CD4-positive, alpha-beta memory T cell (primary cell): Measurements from ENCODE around the gene TJP3. TPM values are rescaled to one million over a fixed set of nuclear protein-coding genes. Genes with fewer than 3 reads are reported as not detected.

Source experiments
- CTCF ChIA-PET: fragments of 350-600 bp; sonication (Branson Sonifier 250); formaldehyde crosslinking; loops from one replicate; lab custom pipeline; 2021; ENCODE audit warnings: inconsistent platforms; ENCODE audit not compliant: partially characterized antibody; lab: Charles Lee
- POLR2A ChIA-PET: fragments of 350-600 bp; sonication (Branson Sonifier 250); formaldehyde crosslinking; loops from one replicate; lab custom pipeline; 2021; ENCODE audit not compliant: partially characterized antibody; lab: Charles Lee
- DNase-seq, 5 donors: peaks; one replicate each; pipeline versions ENCODE4 v3.0.0 to v3.0.0-alpha.2; 2020 to 2022; ENCODE audit warnings: mixed read lengths in 1 of 5
- H3K27ac ChIP-seq: one replicate; pipeline ENCODE4 v1.7.0; 2013; ENCODE audit warnings: low read depth, low read length
- H3K27me3 ChIP-seq: 2 replicates; pipeline ENCODE4 v1.7.0; 2013; ENCODE audit warnings: mild to moderate bottlenecking, low read length, moderate library complexity; ENCODE audit not compliant: insufficient read depth
- H3K36me3 ChIP-seq: 2 replicates; pipeline ENCODE4 v1.7.0; 2013; ENCODE audit warnings: mild to moderate bottlenecking, low read length, moderate library complexity; ENCODE audit not compliant: insufficient read depth
- H3K4me1 ChIP-seq: 2 replicates; pipeline ENCODE4 v1.7.0; 2013; ENCODE audit warnings: mild to moderate bottlenecking, low read length, moderate library complexity; ENCODE audit not compliant: insufficient read depth
- H3K4me3 ChIP-seq, 2 donors: one replicate each; pipeline ENCODE4 v1.7.0; 2013; ENCODE audit warnings: low read length in 2 of 2, mild to moderate bottlenecking in 1 of 2
- H3K9me3 ChIP-seq, 2 donors: one replicate each; pipeline ENCODE4 v1.7.0; 2013; ENCODE audit warnings: low read length in 2 of 2, control low read depth in 1 of 2; ENCODE audit not compliant: control insufficient read depth in 1 of 2
- H3K27ac Mint-ChIP-seq, 7 donors: one replicate each; pipeline ENCODE4 v1.8.0; 2020 to 2021; ENCODE audit warnings: mixed read lengths in 7 of 7, mild to moderate bottlenecking in 6 of 7, inconsistent platforms in 3 of 7, moderate library complexity in 3 of 7
- H3K27me3 Mint-ChIP-seq, 2 donors: one replicate each; pipeline ENCODE4 v1.8.0; 2020 to 2021; ENCODE audit warnings: mixed read lengths in 2 of 2
- H3K36me3 Mint-ChIP-seq, 2 donors: one replicate each; pipeline ENCODE4 v1.8.0; 2020 to 2021; ENCODE audit warnings: mixed read lengths in 2 of 2, inconsistent platforms in 1 of 2, mild to moderate bottlenecking in 1 of 2
- H3K4me1 Mint-ChIP-seq, 4 donors: one replicate each; pipeline ENCODE4 v1.8.0; 2020 to 2021; ENCODE audit warnings: mixed read lengths in 4 of 4, mild to moderate bottlenecking in 1 of 4
- H3K4me3 Mint-ChIP-seq, 8 donors: one replicate each; pipeline ENCODE4 v1.8.0; 2020 to 2021; ENCODE audit warnings: mixed read lengths in 8 of 8, mild to moderate bottlenecking in 7 of 8, moderate library complexity in 6 of 8, inconsistent platforms in 3 of 8
- H3K9me3 Mint-ChIP-seq, 8 donors: one replicate each; pipeline ENCODE4 v1.8.0; 2020 to 2021; ENCODE audit warnings: mixed read lengths in 8 of 8, mild to moderate bottlenecking in 5 of 8, inconsistent platforms in 3 of 8, moderate library complexity in 1 of 8
- intact Hi-C: fragments of 100-400 bp; cut with micrococcal nuclease; formaldehyde crosslinking; loops from one replicate; pipeline ENCODE4 v1.15.1; 2023
- polyA plus RNA-seq, 2 donors: library from polyadenylated mRNA; unstranded; fragments of 300-500 nt; fragmentation: Illumina TruSeq; gene quantifications; one replicate each; pipeline ENCODE4 v1.2.3, GENCODE V29; 2021
- total RNA-seq, 2 experiments: library from RNA; stranded (reverse); gene quantifications; one replicate each; pipeline ENCODE4 v1.2.3, GENCODE V29; 2021

TJP3 gene
- total and polyA plus RNA-seq, 4 experiments from 2014 or later: 17.6 to 23.4 (median 20.6) TPM

GRCh38 chr19:3785451-3785937, 77.3 kb downstream of the TJP3 start:
- intact Hi-C loops: loop anchor here (1.0 kb wide), 1 partner anchor 37 kb away; no protein-coding TSS in a partner anchor
- POLR2A ChIA-PET: interaction anchor here (1.4 to 2.1 kb wide), 2 partner anchors 23 to 36 kb away, joined by 4 to 8 read pairs; partner anchors contain the start of gene MRPL54

GRCh38 chr19:3785938-3786824, 78.0 kb downstream of the TJP3 start, which contains the start of gene MATK:
Gene MATK, minus strand, starts transcription at chr19:3786381. Its CDS starts 1,246 bp downstream, at chr19:3785135.
- DNase-seq: peak in 1 of 5 donors; percentile 32
- ChIA-PET POLR2A (interaction anchor here (1.0 to 2.1 kb wide), 4 partner anchors 12 to 36 kb away, joined by 3 to 8 read pairs (median 4); partner anchors contain the start of gene MRPL54), CTCF (no interaction called here)
- peak within 1 kb of the TSS; percentile 82 to 85 (median 83) for H3K4me3 Mint-ChIP-seq
- Histone ChIP-seq H3K27ac (peak within 1 kb of the TSS; percentile 31), H3K9me3 (peaks cover 0 to 12% of the 10 kb centered on the region in 2 donors), H3K4me3 (peak within 1 kb of the TSS; percentile 23 to 36), H3K36me3 (no peaks in the 10 kb centered on the region), H3K4me1 (peaks cover 6% of the 10 kb centered on the region), H3K27me3 (no peaks in the 10 kb centered on the region)
- H3K27me3 Mint-ChIP-seq: no peaks in the 10 kb centered on the region
- H3K27ac Mint-ChIP-seq: peak within 1 kb of the TSS in 4 of 7 donors; percentile 54 to 88 (median 60)
- H3K9me3 Mint-ChIP-seq: peaks cover 2 to 19% (median 16%) of the 10 kb centered on the region in 8 donors
- peaks cover 8 to 18% (median 12%) of the 10 kb centered on the region in 4 donors for H3K4me1 Mint-ChIP-seq
- intact Hi-C loops: loop anchor here (1.0 kb wide), 1 partner anchor 36 kb away; no protein-coding TSS in a partner anchor
- peaks cover 12 to 16% of the 10 kb centered on the region in 2 donors for H3K36me3 Mint-ChIP-seq

More at GRCh38 chr19:3785451-3785937, 77.3 kb downstream of the TJP3 start:
- Histone ChIP-seq H3K36me3 (no peaks in the 10 kb centered on the region), H3K4me3 (peak overlapping the region; percentile 23 to 36), H3K27ac (peak overlapping the region; percentile 31), H3K4me1 (peaks cover 6% of the 10 kb centered on the region), H3K9me3 (peaks cover 0 to 17% of the 10 kb centered on the region in 2 donors), H3K27me3 (no peaks in the 10 kb centered on the region)
- peak in 3 of 5 donors; percentile 15 to 30 (median 24) for DNase-seq
- Mint-ChIP-seq H3K4me3 (peak overlapping the region; percentile 82 to 85 (median 83)), H3K4me1 (peaks cover 7 to 19% (median 16%) of the 10 kb centered on the region in 4 donors), H3K9me3 (peaks cover 2 to 23% (median 19%) of the 10 kb centered on the region in 8 donors), H3K27me3 (no peaks in the 10 kb centered on the region), H3K36me3 (peaks cover 14 to 20% of the 10 kb centered on the region in 2 donors), H3K27ac (peak overlapping the region in 3 of 7 donors; percentile 52 to 88 (median 59))
- CTCF ChIA-PET: no interaction called here

- Mint-ChIP-seq H3K9me3 (peaks cover 0 to 8% (median under 1%) of the 10 kb centered on the region in 8 donors), H3K27me3 (no peaks in the 10 kb centered on the region), H3K36me3 (peaks cover 0 to 4% of the 10 kb centered on the region in 2 donors), H3K4me3 (peak overlapping the region in 3 of 8 donors; percentile 9 to 72 (median 21)), H3K27ac (peak overlapping the region in 4 of 7 donors; percentile 25 to 78 (median 50)), H3K4me1 (peaks cover 7 to 18% (median 10%) of the 10 kb centered on the region in 4 donors)
- intact Hi-C loops: no loop called here
- ChIA-PET CTCF (interaction anchor here (0.9 kb wide), 1 partner anchor 33 kb away, joined by 3 read pairs; no protein-coding TSS in a partner anchor), POLR2A (interaction anchor here (0.6 to 1.1 kb wide), 5 partner anchors 23 to 401 kb away, joined by 3 to 7 read pairs (median 3); partner anchors contain the start of gene MRPL54)
- Histone ChIP-seq H3K4me1 (peaks cover 6% of the 10 kb centered on the region), H3K27ac (no peak overlapping the region), H3K27me3 (no peaks in the 10 kb centered on the region), H3K4me3 (no peak overlapping the region), H3K36me3 (no peaks in the 10 kb centered on the region), H3K9me3 (no peaks in the 10 kb centered on the region)
- DNase-seq: no peak
Measured at GRCh38 chr19:3788996-3789778, 81.0 kb downstream of the TJP3 start.

GRCh38 chr19:3790209-3790734, 82.1 kb downstream of the TJP3 start:
- Histone ChIP-seq H3K4me3 (no peak overlapping the region), H3K36me3 (no peaks in the 10 kb centered on the region), H3K4me1 (peaks cover 6% of the 10 kb centered on the region), H3K27ac (no peak overlapping the region), H3K9me3 (no peaks in the 10 kb centered on the region), H3K27me3 (no peaks in the 10 kb centered on the region)
- Mint-ChIP-seq H3K4me1 (peaks cover 4 to 12% (median 9%) of the 10 kb centered on the region in 4 donors), H3K27ac (no peak overlapping the region), H3K4me3 (no peak overlapping the region), H3K36me3 (peaks cover 0 to 4% of the 10 kb centered on the region in 2 donors), H3K9me3 (peaks cover 0 to 8% (median under 1%) of the 10 kb centered on the region in 8 donors), H3K27me3 (no peaks in the 10 kb centered on the region)
- no peak for DNase-seq
- POLR2A ChIA-PET: interaction anchor here (1.1 to 1.3 kb wide), 2 partner anchors 22 to 28 kb away, joined by 3 read pairs; no protein-coding TSS in a partner anchor
- CTCF ChIA-PET: no interaction called here
- intact Hi-C loops: no loop called here

GRCh38 chr19:3790941-3791340, 82.8 kb downstream of the TJP3 start:
- DNase-seq: no peak
- Mint-ChIP-seq H3K27ac (no peak overlapping the region), H3K27me3 (no peaks in the 10 kb centered on the region), H3K4me3 (no peak overlapping the region), H3K36me3 (peaks cover 0 to 4% of the 10 kb centered on the region in 2 donors), H3K4me1 (peaks cover 2 to 11% (median 8%) of the 10 kb centered on the region in 4 donors), H3K9me3 (peaks cover 0 to 8% (median under 1%) of the 10 kb centered on the region in 8 donors)
- CTCF ChIA-PET: no interaction called here
- peaks cover 6% of the 10 kb centered on the region for H3K4me1 ChIP-seq
- no peaks in the 10 kb centered on the region for H3K27me3 ChIP-seq
- H3K27ac ChIP-seq: no peak overlapping the region
- POLR2A ChIA-PET: interaction anchor here (1.3 kb wide), 1 partner anchor 28 kb away, joined by 3 read pairs; no protein-coding TSS in a partner anchor
- no peaks in the 10 kb centered on the region for H3K36me3 ChIP-seq
- no peak overlapping the region for H3K4me3 ChIP-seq
- no peaks in the 10 kb centered on the region for H3K9me3 ChIP-seq
- intact Hi-C loops: no loop called here

GRCh38 chr19:3792114-3792513, 83.9 kb downstream of the TJP3 start:
- no peak overlapping the region for H3K27ac Mint-ChIP-seq
- H3K9me3 ChIP-seq: peaks cover 0 to 6% of the 10 kb centered on the region in 2 donors
- ChIA-PET POLR2A (no interaction called here), CTCF (no interaction called here)
- no peak for DNase-seq
- H3K9me3 Mint-ChIP-seq: peaks cover 0 to 14% (median 8%) of the 10 kb centered on the region in 8 donors
- H3K4me3 Mint-ChIP-seq: no peak overlapping the region
- H3K4me1 Mint-ChIP-seq: peaks cover 0 to 13% (median 10%) of the 10 kb centered on the region in 4 donors
- no peak overlapping the region for H3K27ac ChIP-seq
- intact Hi-C loops: no loop called here
- peaks cover 3 to 7% of the 10 kb centered on the region in 2 donors for H3K36me3 Mint-ChIP-seq
- no peaks in the 10 kb centered on the region for H3K27me3 ChIP-seq
- H3K36me3 ChIP-seq: no peaks in the 10 kb centered on the region
- no peaks in the 10 kb centered on the region for H3K27me3 Mint-ChIP-seq
- H3K4me3 ChIP-seq: no peak overlapping the region
- no peaks in the 10 kb centered on the region for H3K4me1 ChIP-seq
